Breast epithelium (tissue), 3 donors: ENCODE data around the gene TPD52L1.

Experiments
- POLR2A ChIP-seq: fragments of 450-650 bp; IDR thresholded peaks from one replicate; pipeline ENCODE4 v1.6.1; 2016; ENCODE audit warnings: antibody characterized with exemption, mild to moderate bottlenecking, moderate library complexity
- POLR2AphosphoS5 ChIP-seq, 3 donors: sonication (generic); formaldehyde crosslinking; IDR thresholded peaks; one replicate each; pipeline ENCODE4 v1.6.1; 2017; ENCODE audit warnings: antibody characterized with exemption in 3 of 3
- TF ChIP-seq, protein P1 (sequence below), 3 donors: fragments of 450-650 bp; IDR thresholded peaks; one replicate each; pipeline ENCODE4 v1.5.1; 2016 to 2017; ENCODE audit warnings: antibody characterized with exemption in 3 of 3, mild to moderate bottlenecking in 3 of 3, moderate library complexity in 3 of 3

- TF ChIP-seq, protein P1, sequence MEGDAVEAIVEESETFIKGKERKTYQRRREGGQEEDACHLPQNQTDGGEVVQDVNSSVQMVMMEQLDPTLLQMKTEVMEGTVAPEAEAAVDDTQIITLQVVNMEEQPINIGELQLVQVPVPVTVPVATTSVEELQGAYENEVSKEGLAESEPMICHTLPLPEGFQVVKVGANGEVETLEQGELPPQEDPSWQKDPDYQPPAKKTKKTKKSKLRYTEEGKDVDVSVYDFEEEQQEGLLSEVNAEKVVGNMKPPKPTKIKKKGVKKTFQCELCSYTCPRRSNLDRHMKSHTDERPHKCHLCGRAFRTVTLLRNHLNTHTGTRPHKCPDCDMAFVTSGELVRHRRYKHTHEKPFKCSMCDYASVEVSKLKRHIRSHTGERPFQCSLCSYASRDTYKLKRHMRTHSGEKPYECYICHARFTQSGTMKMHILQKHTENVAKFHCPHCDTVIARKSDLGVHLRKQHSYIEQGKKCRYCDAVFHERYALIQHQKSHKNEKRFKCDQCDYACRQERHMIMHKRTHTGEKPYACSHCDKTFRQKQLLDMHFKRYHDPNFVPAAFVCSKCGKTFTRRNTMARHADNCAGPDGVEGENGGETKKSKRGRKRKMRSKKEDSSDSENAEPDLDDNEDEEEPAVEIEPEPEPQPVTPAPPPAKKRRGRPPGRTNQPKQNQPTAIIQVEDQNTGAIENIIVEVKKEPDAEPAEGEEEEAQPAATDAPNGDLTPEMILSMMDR (IDR thresholded peaks at IDR 0.05) = no peak
- TF ChIP-seq POLR2AphosphoS5 (IDR thresholded peaks at IDR 0.05) (no peak), POLR2A (no peak)
These were observed 153.2 kb downstream of the TPD52L1 start for GRCh38 chr6:125306756-125307149.
